NCI-H748 (cell line): ENCODE results near the gene PIEZO2.

Source experiments
- DNase-seq: peaks from one replicate; lab custom pipeline; 2025; ENCODE audit not compliant: unreplicated experiment; lab: John Stamatoyannopoulos, UW

The PIEZO2 gene

GRCh38 chr18:11071300-11071699 lies 78.1 kb downstream of the PIEZO2 start:
- DNase-seq: no peak

- DNase-seq: no peak
These were observed 78.8 kb downstream of the PIEZO2 start for GRCh38 chr18:11070593-11070992.

- DNase-seq: no peak
These were observed 83.3 kb downstream of the PIEZO2 start for GRCh38 chr18:11066038-11066437.

- no peak for DNase-seq
These were observed 84.5 kb downstream of the PIEZO2 start for GRCh38 chr18:11064727-11065460.

GRCh38 chr18:11064106-11064505 lies 85.3 kb downstream of the PIEZO2 start:
- no peak for DNase-seq

GRCh38 chr18:11055721-11056120 lies 93.6 kb downstream of the PIEZO2 start:
- DNase-seq: no peak

- DNase-seq: no peak
These were observed 94.9 kb downstream of the PIEZO2 start for GRCh38 chr18:11054497-11054896.

GRCh38 chr18:11053293-11053692 lies 96.1 kb downstream of the PIEZO2 start:
- no peak for DNase-seq

- DNase-seq: no peak
These were observed 96.6 kb downstream of the PIEZO2 start for GRCh38 chr18:11052800-11053199.

- no peak for DNase-seq
These were observed 97.9 kb downstream of the PIEZO2 start for GRCh38 chr18:11051462-11051861.

- DNase-seq: no peak
These were observed 98.4 kb downstream of the PIEZO2 start for GRCh38 chr18:11050966-11051365.

- no peak for DNase-seq
These were observed 101.6 kb downstream of the PIEZO2 start for GRCh38 chr18:11047817-11048216.

GRCh38 chr18:11047156-11047555 lies 102.2 kb downstream of the PIEZO2 start:
- no peak for DNase-seq

GRCh38 chr18:11046140-11046539 lies 103.2 kb downstream of the PIEZO2 start:
- DNase-seq: no peak

- DNase-seq: no peak
These were observed 105.7 kb downstream of the PIEZO2 start for GRCh38 chr18:11043694-11044093.

- DNase-seq: no peak
These were observed 107.1 kb downstream of the PIEZO2 start for GRCh38 chr18:11042247-11042646.

- DNase-seq: peak; percentile 40
These were observed 108.3 kb downstream of the PIEZO2 start for GRCh38 chr18:11040823-11041656.

GRCh38 chr18:11040359-11040758 lies 109.0 kb downstream of the PIEZO2 start:
- DNase-seq: no peak

- DNase-seq: no peak
These were observed 111.7 kb downstream of the PIEZO2 start for GRCh38 chr18:11037533-11038240.

GRCh38 chr18:11035814-11036495 lies 113.4 kb downstream of the PIEZO2 start:
- DNase-seq: no peak

GRCh38 chr18:11035376-11035775 lies 114.0 kb downstream of the PIEZO2 start:
- no peak for DNase-seq
